Body of pancreas (tissue), 4 donors: ENCODE results near the gene PITPNB. TPM values are rescaled to one million over a fixed set of nuclear protein-coding genes. Genes with fewer than 3 reads are reported as not detected.

Experiments
- ATAC-seq: fragments of 150-250 bp; one replicate; pipeline ENCODE4 v1.9.1; 2016
- DNase-seq, 4 donors: peaks; one replicate each; pipeline ENCODE4 v3.0.0-alpha.2; 2019
- H3K27ac ChIP-seq, 4 donors: fragments of 200-600 bp; sonication (generic); 1 replicate in 3 of 4; 2 replicates in 1 of 4; pipeline versions ENCODE4 v1.5.1 to v1.6.1; 2016 to 2019; ENCODE audit warnings: mild to moderate bottlenecking in 1 of 4, mixed read lengths in 1 of 4, moderate library complexity in 1 of 4
- H3K27me3 ChIP-seq, 2 donors: fragments of 200-600 bp; sonication (generic); one replicate each; pipeline ENCODE4 v1.6.0; 2016; ENCODE audit warnings: mild to moderate bottlenecking in 1 of 2
- H3K36me3 ChIP-seq, 2 donors: fragments of 200-600 bp; sonication (generic); replicated peaks in 1 of 2; 2 replicates each; pipeline ENCODE4 v1.5.1; 2016; ENCODE audit warnings: low read depth in 2 of 2; ENCODE audit not compliant: insufficient read depth in 1 of 2
- H3K4me1 ChIP-seq: fragments of 200-600 bp; sonication (generic); one replicate; pipeline ENCODE4 v1.6.0; 2016
- H3K4me3 ChIP-seq, 2 donors: fragments of 200-600 bp; sonication (generic); 1 replicate in 1 of 2; 2 replicates in 1 of 2; pipeline ENCODE4 v1.5.1; 2016 to 2019
- H3K9me3 ChIP-seq, 3 donors: fragments of 200-600 bp; sonication (generic); 1 replicate in 2 of 3; 2 replicates in 1 of 3; pipeline ENCODE4 v1.5.1; 2016
- POLR2A ChIP-seq, 3 donors: fragments of 450-650 bp; IDR thresholded peaks; one replicate each; pipeline ENCODE4 v1.6.1; 2016; ENCODE audit warnings: antibody characterized with exemption in 3 of 3, mild to moderate bottlenecking in 2 of 3
- WGBS, 2 donors: methylation state at CpG; one replicate each; pipeline ENCODE4 v1.1.5; 2017; 5-methylcytosine and 5-hydroxymethylcytosine counted together
- intact Hi-C: fragments of 100-400 bp; cut with DNase I; formaldehyde crosslinking; loops from one replicate; pipeline ENCODE4 v1.15.1; 2023
- total RNA-seq, 2 donors: library from RNA; depleted of rRNA; stranded (reverse); fragments of >200 nt; gene quantifications; one replicate each; pipeline ENCODE4 v1.1.0, GENCODE V29; 2016
- TF ChIP-seq, protein P1 (sequence below), 7 experiments: fragments of 450-650 bp in 4 of 7; fragments of 200-600 bp in 3 of 7; sonication (generic) in 3 of 7; IDR thresholded peaks; one replicate each; pipeline ENCODE4 v1.5.1; 2016 to 2019; ENCODE audit warnings: antibody characterized with exemption in 7 of 7

PITPNB gene
- total RNA-seq, 2 donors from 2014 or later = 21.3 to 39.6 TPM

DNA sequence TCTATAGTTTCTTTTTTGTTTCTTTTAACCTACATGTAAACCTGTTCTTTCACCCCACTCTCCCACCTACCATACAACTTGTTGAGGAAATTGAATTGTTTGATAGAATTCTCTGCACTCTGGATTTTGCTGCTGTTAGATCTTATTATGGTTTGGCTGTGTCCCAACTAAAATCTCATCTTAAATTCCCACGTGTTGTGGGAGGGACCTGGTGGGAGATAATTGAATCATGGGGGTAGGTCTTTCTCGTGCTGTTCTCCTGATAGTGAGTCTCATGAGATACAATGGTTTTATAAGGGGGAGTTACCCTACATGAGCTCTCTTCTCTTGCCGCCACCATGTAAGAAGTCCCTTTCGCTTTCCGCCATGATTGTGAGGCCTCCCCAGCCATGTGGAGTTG is 15.0 kb upstream of the PITPNB start:
- no peaks in the 10 kb centered on the region for H3K36me3 ChIP-seq
- H3K27me3 ChIP-seq = no peaks in the 10 kb centered on the region
- TF ChIP-seq, protein P1, sequence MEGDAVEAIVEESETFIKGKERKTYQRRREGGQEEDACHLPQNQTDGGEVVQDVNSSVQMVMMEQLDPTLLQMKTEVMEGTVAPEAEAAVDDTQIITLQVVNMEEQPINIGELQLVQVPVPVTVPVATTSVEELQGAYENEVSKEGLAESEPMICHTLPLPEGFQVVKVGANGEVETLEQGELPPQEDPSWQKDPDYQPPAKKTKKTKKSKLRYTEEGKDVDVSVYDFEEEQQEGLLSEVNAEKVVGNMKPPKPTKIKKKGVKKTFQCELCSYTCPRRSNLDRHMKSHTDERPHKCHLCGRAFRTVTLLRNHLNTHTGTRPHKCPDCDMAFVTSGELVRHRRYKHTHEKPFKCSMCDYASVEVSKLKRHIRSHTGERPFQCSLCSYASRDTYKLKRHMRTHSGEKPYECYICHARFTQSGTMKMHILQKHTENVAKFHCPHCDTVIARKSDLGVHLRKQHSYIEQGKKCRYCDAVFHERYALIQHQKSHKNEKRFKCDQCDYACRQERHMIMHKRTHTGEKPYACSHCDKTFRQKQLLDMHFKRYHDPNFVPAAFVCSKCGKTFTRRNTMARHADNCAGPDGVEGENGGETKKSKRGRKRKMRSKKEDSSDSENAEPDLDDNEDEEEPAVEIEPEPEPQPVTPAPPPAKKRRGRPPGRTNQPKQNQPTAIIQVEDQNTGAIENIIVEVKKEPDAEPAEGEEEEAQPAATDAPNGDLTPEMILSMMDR (IDR thresholded peaks at IDR 0.05) = no peak
- no peak for TF ChIP-seq POLR2A (IDR thresholded peaks at IDR 0.05)
- H3K9me3 ChIP-seq = no peaks in the 10 kb centered on the region
- no peak overlapping the region for H3K27ac ChIP-seq
- intact Hi-C loops = no loop called here
- DNase-seq = no peak
- no peak overlapping the region for H3K4me3 ChIP-seq
- WGBS, 2 donors = 85 to 89% methylated on average over 5 of the region's 5 CpGs
- ATAC-seq = no peak
- peaks cover 6% of the 10 kb centered on the region for H3K4me1 ChIP-seq

DNA sequence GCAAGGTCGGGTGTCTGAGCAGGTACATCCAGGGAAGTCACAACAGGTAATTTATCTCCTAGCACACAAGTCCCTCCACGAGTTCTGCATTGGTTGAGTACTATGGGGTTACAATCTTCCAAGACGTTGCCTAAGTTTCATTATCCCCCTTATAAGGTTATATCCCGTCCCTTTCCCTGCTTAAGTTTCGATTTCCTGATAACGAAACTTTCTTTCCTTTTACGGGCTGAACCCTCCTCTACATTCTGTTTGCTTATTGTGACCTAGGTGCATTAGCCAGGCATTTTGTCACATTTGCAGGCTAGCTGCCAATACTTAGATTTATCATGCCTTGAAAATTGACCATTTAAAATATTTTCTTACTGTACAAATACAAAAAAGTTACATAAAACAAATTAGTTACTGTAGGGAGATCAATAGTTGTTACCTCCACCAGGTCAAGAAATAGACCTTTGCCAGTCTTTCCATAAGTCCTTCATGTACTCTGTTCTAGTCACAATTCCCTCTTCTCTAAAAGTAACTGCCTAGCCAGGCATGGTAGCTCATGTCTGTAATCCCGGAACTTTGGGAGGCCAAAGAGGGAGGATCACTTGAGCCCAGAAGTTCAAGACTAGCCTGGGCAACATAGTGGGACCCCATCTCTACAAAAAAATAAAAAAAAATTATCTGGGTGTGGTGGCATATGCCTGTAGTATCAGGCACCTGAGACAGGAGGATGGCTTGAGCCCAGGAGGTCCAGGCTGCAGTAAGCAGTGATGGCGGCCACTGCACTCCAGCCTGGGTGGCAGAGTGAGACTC is 14.3 kb upstream of the PITPNB start:
- 30 to 35% methylated on average over 9 of the region's 9 CpGs for WGBS, 2 donors
- DNase-seq = peak in 2 of 4 donors; percentile 12 to 21
- H3K27ac ChIP-seq = peak overlapping the region in 3 of 4 donors; percentile 31 to 55 (median 33)
- peak; percentile 67 for ATAC-seq
- no peaks in the 10 kb centered on the region for H3K9me3 ChIP-seq
- peaks cover 6% of the 10 kb centered on the region for H3K4me1 ChIP-seq
- H3K27me3 ChIP-seq = no peaks in the 10 kb centered on the region
- peak overlapping the region in 1 of 2 donors; percentile 14 for H3K4me3 ChIP-seq
- no peaks in the 10 kb centered on the region for H3K36me3 ChIP-seq
- intact Hi-C loops = no loop called here
- TF ChIP-seq, protein P1 (IDR thresholded peaks at IDR 0.05) = no peak
- TF ChIP-seq POLR2A (IDR thresholded peaks at IDR 0.05) = no peak

DNA sequence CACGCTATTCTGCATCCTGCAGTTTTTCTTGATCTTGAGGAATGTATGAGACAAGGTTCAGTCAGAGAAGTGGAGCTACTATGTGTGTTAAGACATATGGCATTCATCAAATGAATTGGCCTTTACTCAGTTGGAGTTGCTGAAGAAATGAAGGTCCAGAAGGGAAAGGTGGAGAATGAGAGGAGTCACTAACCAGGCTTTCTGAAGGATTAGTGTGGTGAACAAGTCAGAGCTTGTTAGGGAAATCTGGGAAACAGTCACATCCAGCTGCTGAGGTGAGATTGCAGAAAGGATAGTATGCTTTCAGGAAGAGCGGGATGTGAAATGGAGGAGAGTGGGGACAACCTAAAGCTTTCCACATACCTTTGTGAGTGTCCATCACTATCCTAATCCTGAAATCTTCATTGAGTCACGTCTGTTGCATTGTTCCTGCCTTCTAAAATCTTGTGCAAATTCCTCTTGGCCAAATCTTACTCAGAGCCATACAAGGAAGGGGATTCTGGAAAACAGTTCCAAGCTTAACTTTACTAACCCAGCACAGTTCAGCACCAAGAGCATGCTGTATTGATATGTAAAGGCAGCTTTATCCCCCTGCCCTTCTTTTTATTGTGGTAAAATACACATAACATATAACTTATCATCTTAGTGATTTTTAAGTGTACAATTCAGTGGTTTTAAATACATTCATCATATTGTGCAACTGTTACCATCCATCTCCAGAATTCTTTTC is 11.4 kb upstream of the PITPNB start:
- DNase-seq = no peak
- peaks cover 6% of the 10 kb centered on the region for H3K4me1 ChIP-seq
- WGBS, 2 donors = 77 to 82% methylated on average over 3 of the region's 3 CpGs
- TF ChIP-seq, protein P1 (IDR thresholded peaks at IDR 0.05) = no peak
- TF ChIP-seq POLR2A (IDR thresholded peaks at IDR 0.05) = no peak
- ATAC-seq = no peak
- H3K27me3 ChIP-seq = no peaks in the 10 kb centered on the region
- H3K4me3 ChIP-seq = no peak overlapping the region
- no peak overlapping the region for H3K27ac ChIP-seq
- H3K9me3 ChIP-seq = no peaks in the 10 kb centered on the region
- intact Hi-C loops = no loop called here
- H3K36me3 ChIP-seq = no peaks in the 10 kb centered on the region

DNA sequence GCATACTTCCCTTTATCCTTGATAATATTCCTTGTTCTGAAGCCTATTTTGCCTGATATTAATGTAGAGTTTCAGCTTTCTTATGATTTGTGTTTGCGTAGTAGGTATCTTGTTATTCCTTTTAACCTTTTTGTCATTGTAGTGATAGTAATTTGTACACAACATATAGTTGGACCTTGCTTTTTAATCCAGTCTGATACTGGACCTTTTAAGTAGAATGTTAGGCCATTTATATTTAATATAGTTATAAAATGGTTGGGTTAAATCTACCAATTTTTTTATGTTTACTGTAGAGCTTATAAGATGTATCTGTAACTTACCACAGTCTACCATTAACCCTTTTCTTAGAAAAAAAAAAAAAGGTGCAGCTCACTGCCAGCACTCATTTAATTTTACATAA is 8.6 kb upstream of the PITPNB start:
- intact Hi-C loops = no loop called here
- no peaks in the 10 kb centered on the region for H3K27me3 ChIP-seq
- no peaks in the 10 kb centered on the region for H3K4me1 ChIP-seq
- peaks cover 0 to 3% of the 10 kb centered on the region in 2 donors for H3K36me3 ChIP-seq
- DNase-seq (no peak), ATAC-seq (no peak)
- WGBS, 2 donors = 39 to 100% methylated on average over 1 of the region's 1 CpG
- H3K9me3 ChIP-seq = no peaks in the 10 kb centered on the region
- H3K27ac ChIP-seq = no peak overlapping the region
- H3K4me3 ChIP-seq = no peak overlapping the region
- TF ChIP-seq, protein P1 (IDR thresholded peaks at IDR 0.05) = no peak
- no peak for TF ChIP-seq POLR2A (IDR thresholded peaks at IDR 0.05)
